Activated CD8-positive, alpha-beta memory T cell treated with anti-CD3 and anti-CD28 coated beads, Interleukin-2, amount 50 U/mL, for 24 hours (primary cell): ENCODE data around the gene PSMD9.
"Not testable (repeated sequence)": the region's sequence is repeated elsewhere in the genome, so short reads cannot be mapped to it uniquely, and the experiment has no call there.

Source experiments
- DNase-seq: peaks from one replicate; pipeline ENCODE4 v3.0.0-alpha.2; 2020; ENCODE audit errors: extremely low read depth

Gene PSMD9

GRCh38 chr12:121888478-121889273 is at the start of gene PSMD9:
Gene PSMD9 (plus strand): TSS chr12:121888790. CDS start chr12:121888857, 67 bp downstream.
- peak; percentile 97 for DNase-seq

GRCh38 chr12:121839106-121839992 is 49.2 kb upstream of the PSMD9 start:
- DNase-seq: peak; percentile 99

GRCh38 chr12:121839993-121840761 is 48.4 kb upstream of the PSMD9 start:
- no peak for DNase-seq

- no peak for DNase-seq
These were observed 45.2 kb upstream of the PSMD9 start for GRCh38 chr12:121843236-121843982.

- no peak for DNase-seq
These were observed 42.9 kb upstream of the PSMD9 start for GRCh38 chr12:121845701-121846100.

GRCh38 chr12:121849211-121849610 is 39.4 kb upstream of the PSMD9 start:
- DNase-seq: no peak

- DNase-seq: no peak
These were observed 38.9 kb upstream of the PSMD9 start for GRCh38 chr12:121849665-121850064.

- DNase-seq: not testable (repeated sequence)
These were observed 36.2 kb upstream of the PSMD9 start for GRCh38 chr12:121852392-121852791.

- DNase-seq: no peak
These were observed 31.0 kb upstream of the PSMD9 start for GRCh38 chr12:121857322-121858246.

GRCh38 chr12:121858318-121858661 is 30.3 kb upstream of the PSMD9 start:
- no peak for DNase-seq

GRCh38 chr12:121858662-121859572 is 29.7 kb upstream of the PSMD9 start, which contains the start of gene HPD:
Gene HPD (minus strand): TSS chr12:121858859. CDS start chr12:121858823, 36 bp downstream.
- no peak for DNase-seq

GRCh38 chr12:121860257-121860656 is 28.3 kb upstream of the PSMD9 start:
- DNase-seq: no peak

GRCh38 chr12:121860699-121861098 is 27.9 kb upstream of the PSMD9 start:
- DNase-seq: not testable (repeated sequence)

GRCh38 chr12:121861636-121862254 is 26.8 kb upstream of the PSMD9 start:
- DNase-seq: no peak

- no peak for DNase-seq
These were observed 22.3 kb upstream of the PSMD9 start for GRCh38 chr12:121866331-121866730.

GRCh38 chr12:121869229-121869628 is 19.4 kb upstream of the PSMD9 start:
- not testable (repeated sequence) for DNase-seq

GRCh38 chr12:121871467-121871866 is 17.1 kb upstream of the PSMD9 start:
- no peak for DNase-seq

GRCh38 chr12:121872546-121873215 is 15.9 kb upstream of the PSMD9 start:
- DNase-seq: no peak
